ENCODE results near the gene LASP1.
"Not testable (repeated sequence)": the region's sequence is repeated elsewhere in the genome, so short reads cannot be mapped to it uniquely, and the experiment has no call there.

The LASP1 gene

DNA sequence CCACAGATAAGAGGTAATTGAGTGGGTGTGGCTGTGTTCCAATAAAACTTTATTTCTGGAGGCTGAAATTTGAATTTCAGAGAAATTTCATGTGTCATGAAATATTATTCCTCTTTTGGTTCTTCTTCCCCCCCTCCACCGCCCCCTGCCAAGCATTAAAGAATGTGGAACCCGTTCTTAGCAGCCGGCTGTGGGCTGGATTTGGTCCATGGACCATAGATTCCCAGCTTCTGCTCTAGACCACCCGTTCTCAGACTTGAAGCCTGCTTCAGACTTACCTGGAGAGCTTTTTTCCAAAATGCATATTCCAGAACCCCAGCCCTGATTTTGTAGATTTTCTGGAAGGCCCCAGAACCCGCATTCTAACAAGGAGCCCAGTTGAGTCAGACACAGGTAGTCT, 40.5 kb downstream of the LASP1 start:
- no peak for DNase-seq (ENCODE audit: low read depth)

DNA sequence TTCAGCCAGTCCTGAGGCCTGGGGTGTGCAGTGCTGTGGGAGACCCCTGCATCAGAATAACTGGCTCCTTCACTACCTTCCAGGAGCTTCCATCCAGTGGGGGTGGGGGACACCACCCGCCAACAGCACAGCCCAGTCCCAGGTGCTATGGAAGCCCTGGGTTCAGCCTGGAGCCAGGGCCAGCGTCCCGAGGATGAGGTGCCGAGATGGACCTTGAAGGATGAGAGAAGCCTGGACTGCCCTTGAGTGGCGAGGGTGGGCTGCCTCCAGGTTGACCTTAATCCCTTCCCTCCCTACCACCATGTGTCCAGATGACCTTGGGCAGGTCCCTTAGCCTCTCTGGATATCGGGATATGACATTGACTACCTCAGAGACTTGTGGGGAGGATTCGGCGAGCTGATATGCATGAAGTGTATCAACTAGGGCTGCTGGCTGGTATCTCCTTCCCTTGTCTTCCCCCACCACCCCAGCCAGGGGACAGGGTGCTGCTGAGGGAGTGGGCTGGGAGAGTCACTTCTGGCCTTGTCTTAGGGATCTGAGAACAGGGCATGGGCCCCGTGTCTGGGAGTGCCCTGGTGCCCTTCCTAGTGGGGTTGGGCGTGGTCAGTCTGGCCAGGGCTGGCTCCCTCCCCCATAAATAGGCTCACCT, 41.3 kb downstream of the LASP1 start:
- no peak for DNase-seq (ENCODE audit: low read depth)

DNA sequence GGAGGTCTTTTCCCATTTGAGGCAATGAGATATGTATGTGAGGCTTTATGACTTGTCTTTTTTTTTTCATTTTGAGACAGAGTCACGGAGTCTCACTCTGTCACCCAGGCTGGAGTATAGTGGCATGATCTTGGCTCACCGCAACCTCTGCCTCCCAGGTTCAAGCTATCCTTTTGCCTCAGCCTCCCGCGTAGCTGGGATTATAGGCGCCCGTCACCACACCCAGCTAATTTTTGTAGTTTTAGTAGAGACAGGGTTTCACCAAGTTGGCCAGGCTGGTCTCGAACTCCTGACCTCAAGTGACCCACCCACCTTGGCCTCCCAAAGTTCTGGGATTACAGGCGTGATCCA, 41.8 kb downstream of the LASP1 start:
- not testable (repeated sequence) for DNase-seq (ENCODE audit: low read depth)

DNA sequence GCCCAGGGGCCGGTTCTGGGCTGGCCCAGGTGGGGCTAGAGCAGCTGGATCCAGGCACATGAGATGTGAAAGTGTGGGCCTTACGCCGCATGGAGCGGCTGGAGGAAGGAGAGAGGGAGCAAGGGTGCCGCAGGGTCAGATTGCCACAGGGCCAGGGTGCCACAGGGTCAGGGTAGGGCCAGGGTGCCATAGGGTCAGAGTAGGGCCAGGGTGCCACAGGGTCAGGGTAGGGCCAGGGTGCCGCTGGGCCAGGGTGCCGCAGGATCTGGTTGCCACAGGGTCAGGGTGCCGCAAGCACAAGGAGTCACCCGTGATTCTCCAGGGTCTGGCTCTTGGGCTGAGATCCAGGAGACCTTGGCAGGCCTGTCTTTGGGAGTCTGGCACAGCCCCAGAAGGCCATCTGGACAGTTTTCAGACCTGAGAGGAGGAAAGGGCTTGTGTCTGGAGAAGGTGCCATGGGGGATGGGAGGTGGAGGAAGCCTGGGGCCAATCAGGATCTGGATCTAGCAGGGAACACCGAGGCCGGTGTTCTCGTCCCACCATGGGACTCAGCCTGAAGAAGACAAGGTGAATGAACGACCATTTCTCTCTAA, 42.5 kb downstream of the LASP1 start:
- no peak for DNase-seq (ENCODE audit: low read depth)

DNA sequence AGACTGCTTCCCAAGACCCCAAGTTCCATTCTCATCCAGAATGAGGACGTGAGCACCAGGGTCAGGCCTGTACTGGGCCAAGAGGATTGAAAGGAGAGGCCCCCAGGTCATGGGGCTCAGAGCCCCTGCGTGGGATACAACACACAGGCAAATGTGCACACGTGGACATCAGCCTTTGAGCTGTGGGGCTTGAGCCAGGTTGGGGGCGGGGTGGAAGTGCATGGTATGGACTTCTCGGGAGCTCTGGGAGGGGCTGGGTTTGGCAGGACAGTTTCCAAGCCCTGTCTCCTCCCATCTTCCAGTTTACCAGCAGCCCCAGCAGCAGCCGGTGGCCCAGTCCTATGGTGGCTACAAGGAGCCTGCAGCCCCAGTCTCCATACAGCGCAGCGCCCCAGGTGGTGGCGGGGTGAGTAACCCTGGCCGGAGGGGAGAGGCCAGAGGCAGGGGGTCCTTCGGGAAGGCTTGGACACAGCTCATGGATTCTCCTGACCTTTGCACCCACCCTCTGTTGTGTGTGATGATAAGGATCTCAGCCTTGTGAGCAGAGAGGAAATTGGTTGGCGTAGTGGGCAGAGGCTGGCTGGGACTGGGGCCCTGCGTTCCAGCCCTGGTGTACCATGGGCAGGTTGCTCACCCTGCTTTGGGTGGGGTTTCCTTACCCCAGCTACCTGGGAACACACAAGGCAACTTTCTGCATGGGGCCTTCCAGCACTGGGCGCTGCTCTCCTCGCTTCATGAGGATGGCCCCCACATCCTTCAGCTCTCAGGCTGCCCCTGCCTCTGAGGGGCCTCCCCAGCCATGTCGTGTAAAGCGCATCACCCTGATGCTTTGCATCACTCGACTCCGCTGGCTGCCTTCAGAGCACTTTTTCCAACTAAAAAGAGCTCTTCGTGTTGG, 45.1 kb downstream of the LASP1 start:
- no peak for DNase-seq (ENCODE audit: low read depth)

DNA sequence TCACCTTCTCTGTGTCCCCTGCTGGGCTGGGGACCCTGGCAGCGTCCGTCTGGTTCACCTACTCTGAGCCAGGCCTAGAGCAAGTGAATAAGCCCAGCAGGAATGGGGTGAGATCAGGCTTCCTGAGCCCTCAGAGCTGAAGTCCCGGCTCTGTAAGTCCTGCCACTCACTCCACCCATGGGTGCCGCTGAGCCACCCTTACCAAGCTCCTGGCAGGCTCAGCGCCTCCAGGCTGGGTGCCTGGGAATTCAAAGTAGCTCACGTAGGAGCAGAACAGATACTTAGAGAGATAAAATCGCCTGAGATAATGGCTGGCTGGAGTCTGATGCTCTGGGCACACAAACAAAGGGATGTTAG, 45.8 kb downstream of the LASP1 start:
- no peak for DNase-seq (ENCODE audit: low read depth)

DNA sequence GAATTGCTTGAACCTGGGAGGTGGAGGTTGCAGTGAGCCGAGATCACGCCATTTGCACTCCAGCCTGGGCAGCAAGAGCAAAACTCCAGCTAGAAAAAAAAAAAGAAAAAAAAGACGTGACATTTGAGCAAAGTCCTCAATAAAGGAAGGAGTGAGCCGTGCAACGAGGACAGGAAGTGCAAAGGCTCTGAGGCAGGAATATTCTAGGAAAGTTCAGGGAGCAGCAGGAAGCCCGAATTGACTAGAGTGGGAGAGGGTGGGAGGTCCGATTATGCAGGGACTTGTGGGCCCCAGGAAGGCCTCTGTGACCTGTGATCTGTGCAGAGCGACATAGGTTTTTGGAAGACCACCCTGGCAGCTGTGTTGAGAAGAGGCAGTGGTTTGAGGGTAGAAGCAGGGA, 46.9 kb downstream of the LASP1 start:
- no peak for DNase-seq (ENCODE audit: low read depth)

DNA sequence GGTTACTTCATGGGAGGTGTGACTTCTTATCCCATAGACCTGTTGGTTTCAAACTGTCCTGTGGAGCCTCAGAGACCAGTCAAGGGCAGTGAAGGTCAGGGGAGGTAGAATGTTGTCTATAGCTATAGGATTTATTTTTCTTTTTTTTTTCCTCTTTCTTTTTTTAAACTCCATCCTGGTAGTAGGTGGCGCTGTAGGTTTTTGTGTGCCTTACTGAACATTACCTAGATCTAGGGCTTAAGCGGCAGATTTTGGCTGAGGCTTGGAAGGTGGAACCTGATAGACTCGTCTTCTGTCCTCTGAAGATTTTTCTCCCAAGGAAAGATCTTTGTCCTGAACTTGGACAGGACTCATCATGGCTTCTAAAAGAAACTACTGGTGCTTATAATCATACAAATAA, 47.4 kb downstream of the LASP1 start:
- no peak for DNase-seq (ENCODE audit: low read depth)

DNA sequence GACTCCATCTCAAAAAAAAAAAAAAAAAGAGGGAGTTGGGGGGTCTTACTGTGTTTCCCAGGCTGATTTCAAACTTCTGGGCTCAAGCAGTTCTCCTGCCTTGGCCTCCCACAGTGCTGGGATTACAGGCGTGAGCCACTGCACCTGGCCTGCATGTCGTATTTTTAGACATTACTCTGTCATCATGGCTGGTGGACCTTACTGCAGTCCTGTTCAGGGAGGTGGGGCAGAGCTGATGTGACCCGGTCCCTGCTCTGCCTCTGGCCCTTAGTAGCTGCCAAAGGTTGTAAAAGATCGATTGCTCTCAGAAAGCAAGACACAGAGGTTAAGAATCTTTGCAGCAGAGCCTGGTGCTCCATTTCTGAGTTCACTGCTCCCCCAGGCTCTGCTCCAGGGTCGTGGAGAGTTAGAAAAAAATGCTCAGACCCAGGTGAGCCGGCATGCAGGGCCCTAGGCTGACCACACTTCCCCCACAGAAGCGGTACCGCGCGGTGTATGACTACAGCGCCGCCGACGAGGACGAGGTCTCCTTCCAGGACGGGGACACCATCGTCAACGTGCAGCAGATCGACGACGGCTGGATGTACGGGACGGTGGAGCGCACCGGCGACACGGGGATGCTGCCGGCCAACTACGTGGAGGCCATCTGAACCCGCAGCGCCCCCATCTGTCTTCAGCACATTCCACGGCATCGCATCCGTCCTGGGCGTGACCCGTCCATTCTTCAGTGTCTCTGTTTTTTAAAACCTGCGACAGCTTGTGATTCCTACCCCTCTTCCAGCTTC, 48.5 kb downstream of the LASP1 start:
- DNase-seq (ENCODE audit: low read depth): no peak

DNA sequence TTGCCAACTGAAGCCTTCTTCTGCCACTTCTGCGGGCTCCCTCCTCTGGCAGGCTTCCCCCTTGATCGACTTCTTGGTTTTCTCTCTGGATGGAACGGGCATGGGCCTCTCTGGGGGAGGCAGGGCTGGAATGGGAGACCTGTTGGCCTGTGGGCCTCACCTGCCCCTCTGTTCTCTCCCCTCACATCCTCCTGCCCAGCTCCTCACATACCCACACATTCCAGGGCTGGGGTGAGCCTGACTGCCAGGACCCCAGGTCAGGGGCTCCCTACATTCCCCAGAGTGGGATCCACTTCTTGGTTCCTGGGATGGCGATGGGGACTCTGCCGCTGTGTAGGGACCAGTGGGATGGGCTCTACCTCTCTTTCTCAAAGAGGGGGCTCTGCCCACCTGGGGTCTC, 49.1 kb downstream of the LASP1 start:
- no peak for DNase-seq (ENCODE audit: low read depth)

DNA sequence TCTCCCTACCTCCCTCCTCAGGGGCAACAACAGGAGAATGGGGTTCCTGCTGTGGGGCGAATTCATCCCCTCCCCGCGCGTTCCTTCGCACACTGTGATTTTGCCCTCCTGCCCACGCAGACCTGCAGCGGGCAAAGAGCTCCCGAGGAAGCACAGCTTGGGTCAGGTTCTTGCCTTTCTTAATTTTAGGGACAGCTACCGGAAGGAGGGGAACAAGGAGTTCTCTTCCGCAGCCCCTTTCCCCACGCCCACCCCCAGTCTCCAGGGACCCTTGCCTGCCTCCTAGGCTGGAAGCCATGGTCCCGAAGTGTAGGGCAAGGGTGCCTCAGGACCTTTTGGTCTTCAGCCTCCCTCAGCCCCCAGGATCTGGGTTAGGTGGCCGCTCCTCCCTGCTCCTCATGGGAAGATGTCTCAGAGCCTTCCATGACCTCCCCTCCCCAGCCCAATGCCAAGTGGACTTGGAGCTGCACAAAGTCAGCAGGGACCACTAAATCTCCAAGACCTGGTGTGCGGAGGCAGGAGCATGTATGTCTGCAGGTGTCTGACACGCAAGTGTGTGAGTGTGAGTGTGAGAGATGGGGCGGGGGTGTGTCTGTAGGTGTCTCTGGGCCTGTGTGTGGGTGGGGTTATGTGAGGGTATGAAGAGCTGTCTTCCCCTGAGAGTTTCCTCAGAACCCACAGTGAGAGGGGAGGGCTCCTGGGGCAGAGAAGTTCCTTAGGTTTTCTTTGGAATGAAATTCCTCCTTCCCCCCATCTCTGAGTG, 49.6 kb downstream of the LASP1 start:
- no peak for DNase-seq (ENCODE audit: low read depth)

DNA sequence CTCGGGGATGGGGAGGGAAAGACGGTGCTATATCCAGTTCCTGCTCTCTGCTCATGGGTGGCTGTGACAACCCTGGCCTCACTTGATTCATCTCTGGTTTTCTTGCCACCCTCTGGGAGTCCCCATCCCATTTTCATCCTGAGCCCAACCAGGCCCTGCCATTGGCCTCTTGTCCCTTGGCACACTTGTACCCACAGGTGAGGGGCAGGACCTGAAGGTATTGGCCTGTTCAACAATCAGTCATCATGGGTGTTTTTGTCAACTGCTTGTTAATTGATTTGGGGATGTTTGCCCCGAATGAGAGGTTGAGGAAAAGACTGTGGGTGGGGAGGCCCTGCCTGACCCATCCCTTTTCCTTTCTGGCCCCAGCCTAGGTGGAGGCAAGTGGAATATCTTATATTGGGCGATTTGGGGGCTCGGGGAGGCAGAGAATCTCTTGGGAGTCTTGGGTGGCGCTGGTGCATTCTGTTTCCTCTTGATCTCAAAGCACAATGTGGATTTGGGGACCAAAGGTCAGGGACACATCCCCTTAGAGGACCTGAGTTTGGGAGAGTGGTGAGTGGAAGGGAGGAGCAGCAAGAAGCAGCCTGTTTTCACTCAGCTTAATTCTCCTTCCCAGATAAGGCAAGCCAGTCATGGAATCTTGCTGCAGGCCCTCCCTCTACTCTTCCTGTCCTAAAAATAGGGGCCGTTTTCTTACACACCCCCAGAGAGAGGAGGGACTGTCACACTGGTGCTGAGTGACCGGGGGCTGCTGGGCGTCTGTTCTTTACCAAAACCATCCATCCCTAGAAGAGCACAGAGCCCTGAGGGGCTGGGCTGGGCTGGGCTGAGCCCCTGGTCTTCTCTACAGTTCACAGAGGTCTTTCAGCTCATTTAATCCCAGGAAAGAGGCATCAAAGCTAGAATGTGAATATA, 50.8 kb downstream of the LASP1 start:
- DNase-seq (ENCODE audit: low read depth): no peak

DNA sequence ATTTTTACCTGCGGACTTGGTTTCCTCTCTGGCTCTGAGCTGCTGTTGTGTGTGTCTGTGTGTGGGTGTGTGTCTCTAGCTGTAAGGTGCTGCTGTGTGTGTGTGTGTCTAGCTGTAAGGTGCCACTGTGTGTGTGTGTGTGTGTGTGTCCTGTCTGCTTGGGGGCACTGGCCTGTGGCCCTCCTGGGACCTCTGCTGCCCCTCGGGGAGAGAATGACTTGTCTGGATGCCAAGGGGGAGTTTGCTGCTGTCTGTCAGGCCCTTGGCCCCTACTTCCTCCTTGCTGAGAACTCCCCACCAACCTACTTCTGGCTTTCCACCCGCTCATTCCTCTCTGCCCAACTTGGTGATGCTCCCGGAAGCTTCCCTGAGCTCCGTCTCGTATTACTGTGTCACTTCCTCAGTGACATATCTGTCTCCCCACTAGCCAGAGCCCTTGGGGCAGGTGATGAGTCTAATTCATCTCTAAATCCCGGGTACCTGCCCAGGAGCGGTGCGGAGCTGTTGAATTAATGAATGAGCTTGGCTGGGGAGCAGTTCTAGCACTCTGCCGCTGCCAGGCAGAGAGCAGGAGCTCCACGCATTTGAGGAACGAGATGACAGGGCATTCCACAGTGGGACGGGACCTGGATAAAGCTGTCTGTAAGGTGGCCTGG, 52.0 kb downstream of the LASP1 start:
- no peak for DNase-seq (ENCODE audit: low read depth)

DNA sequence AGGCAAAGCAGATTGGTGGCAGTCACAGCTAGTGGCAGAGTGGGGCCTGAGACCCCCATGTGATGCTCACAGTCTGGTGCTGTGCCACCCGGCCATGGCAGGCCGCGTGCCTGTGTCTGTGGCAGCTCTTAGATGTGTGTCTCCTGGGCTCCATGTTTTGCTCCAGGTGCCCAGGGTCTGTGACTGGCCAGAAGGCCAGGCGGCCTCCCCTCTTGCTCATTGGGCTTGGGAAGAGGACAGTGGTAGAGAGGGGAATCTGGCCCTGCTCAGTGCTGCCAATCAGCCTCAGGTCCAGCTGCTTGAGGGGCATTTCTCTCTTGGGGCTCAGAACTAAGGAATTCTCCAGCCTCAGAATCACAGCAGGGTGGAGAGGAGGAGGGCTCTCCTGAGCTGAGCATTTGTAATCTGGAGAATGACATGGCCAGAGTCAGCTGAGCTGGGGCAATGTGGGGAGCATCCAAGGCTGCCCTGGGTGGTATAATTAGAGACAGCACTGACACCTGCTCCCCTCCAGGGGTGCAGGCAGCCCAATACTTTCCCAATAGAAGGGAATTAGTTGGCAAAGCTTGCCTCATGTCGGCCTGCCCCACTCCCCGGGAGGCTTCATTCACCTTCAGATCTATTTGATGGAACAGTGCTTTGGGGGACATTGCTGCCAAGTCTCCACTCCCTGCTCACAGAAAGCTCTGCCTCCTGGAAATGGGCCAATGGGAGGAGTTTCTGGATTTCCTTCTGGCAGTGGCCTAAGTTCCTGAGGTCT, 52.9 kb downstream of the LASP1 start:
- DNase-seq (ENCODE audit: low read depth): no peak

DNA sequence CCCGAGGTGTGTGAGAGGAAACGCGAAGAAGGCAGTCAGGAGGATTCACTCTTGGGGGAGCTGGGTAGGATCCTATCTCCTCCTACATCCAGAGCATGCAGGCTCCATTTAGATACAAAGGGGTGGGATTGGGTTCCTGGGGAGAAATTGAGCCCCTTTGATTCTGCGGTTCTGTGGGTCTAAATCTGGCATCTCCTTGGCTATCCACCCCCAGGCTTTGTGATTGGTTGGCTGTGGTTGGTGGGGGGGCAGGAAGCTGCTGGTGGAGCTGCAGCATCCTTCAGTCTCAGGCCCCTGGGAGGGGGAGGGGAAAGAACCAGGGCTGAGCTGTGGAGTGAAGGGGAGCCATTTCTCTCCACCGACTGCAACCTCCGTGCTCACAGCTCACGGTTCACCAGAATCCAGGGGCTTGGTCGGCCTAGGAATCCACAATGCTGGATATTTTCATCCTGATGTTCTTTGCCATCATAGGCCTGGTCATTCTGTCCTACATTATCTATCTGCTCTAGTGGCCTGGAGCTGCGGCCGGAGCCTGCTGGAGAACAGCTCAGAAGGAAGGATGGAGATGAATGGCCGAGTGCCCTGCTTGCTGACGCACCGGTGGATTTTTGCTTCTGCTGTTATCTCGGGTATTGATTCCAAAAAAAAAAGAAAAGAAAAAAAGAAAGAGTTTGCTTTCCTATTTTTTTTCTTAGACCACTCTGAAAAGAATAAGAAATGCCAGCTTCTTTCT, 55.6 kb downstream of the LASP1 start, which contains the start of gene LASP1NB:
LASP1NB (plus strand) TSS at position 352 of the 733 bp plus-strand sequence.
- no peak for DNase-seq (ENCODE audit: low read depth)

DNA sequence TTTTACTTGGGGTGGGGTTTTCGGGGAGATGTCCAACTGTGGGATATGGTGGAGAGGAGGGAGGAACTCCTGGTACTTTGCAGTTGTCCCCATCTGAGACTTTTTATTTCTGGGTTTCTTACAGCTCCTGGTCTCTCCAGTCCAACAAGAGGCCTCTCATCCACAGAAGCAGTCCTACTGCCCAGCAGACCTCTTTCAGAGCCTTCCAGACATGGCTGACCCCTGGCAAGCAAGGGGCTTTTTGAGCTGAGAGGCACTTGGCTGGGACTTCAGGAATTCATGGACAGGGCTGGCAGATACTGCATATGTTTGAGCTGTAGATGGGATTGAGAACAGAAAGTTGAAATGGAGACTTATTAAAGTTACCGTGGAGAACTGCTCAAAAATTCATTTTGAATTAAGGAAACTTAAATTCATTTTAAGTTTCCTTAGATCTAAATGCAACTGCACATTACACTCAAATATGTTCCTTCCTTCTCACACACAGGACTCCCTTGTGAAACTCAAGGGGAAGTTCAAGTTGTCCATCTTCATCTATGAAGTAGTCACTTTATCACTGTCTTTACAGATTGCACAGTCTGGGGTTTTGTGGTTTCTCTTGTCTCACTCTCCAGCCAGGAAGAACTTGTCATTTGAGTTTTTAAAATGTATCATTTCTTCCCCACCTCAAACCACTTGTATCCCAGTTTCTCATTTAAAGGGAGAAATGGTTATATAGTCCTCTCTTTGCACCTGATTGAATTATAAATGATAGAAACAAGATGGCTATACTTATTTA, 56.6 kb downstream of the LASP1 start:
- DNase-seq (ENCODE audit: low read depth): no peak

DNA sequence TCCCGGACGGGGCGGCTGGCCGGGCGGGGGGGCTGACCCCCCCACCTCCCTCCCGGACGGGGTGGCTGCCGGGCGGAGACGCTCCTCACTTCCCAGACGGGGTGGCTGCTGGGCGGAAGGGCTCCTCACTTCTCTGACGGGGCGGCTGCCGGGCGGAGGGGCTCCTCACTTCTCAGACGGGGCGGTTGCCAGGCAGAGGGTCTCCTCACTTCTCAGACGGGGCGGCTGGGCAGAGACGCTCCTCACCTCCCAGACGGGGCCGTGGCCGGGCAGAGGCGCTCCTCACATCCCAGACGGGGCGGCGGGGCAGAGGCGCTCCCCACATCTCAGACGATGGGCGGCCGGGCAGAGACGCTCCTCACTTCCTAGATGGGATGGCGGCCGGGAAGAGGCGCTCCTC, 60.9 kb downstream of the LASP1 start:
- not testable (repeated sequence) for DNase-seq (ENCODE audit: low read depth)

DNA sequence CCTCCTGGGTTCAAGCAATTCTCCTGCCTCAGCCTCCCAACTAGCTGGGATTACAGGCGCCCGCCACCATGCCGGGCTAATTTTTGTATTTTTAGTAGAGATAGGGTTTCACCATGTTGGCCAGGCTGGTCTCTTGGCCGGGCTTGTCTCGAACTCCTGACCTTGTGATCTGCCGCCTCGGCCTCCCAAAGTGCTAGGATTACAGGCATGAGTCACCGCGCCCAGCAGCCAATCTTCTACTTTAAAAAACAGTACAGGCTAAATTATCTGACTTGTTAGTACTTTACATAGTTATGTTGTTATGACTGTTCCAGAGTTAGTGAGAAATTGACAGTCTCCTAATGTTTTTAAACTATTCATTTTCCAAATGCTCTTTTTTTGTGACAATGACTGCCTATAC, 64.1 kb downstream of the LASP1 start:
- not testable (repeated sequence) for DNase-seq (ENCODE audit: low read depth)

Data from HS-27A (cell line).